Kidney epithelial cell (primary cell): ENCODE results near the gene CD163L1. TPM values are rescaled to one million over a fixed set of nuclear protein-coding genes. Genes with fewer than 3 reads are reported as not detected.
"Not testable (repeated sequence)": the region's sequence is repeated elsewhere in the genome, so short reads cannot be mapped to it uniquely, and the experiment has no call there.

ENCODE experiments used
- DNase-seq: peaks from one replicate; pipeline ENCODE4 v3.0.0-alpha.2; 2010; ENCODE audit warnings: low read depth
- H3K27me3 ChIP-seq: 2 replicates; pipeline ENCODE4 v1.6.0; 2011; ENCODE audit warnings: low read length; ENCODE audit not compliant: control insufficient read depth, insufficient read depth
- H3K36me3 ChIP-seq: 2 replicates; pipeline ENCODE4 v1.5.1; 2011; ENCODE audit warnings: low read length; ENCODE audit not compliant: control insufficient read depth, insufficient read depth
- H3K4me3 ChIP-seq: 2 replicates; pipeline ENCODE4 v1.5.1; 2011; ENCODE audit warnings: low read depth, mild to moderate bottlenecking, control low read depth, low read length
- total RNA-seq: library from RNA; depleted of rRNA; stranded (reverse); fragments of >200 nt; gene quantifications from 2 replicates; pipeline ENCODE4 v1.2.3, GENCODE V29; 2015
- TF ChIP-seq, protein P1 (sequence below): IDR thresholded peaks from 2 replicates; pipeline ENCODE4 v1.5.1; 2011; ENCODE audit warnings: mild to moderate bottlenecking, moderate library complexity, low read length, control low read depth, inconsistent platforms; ENCODE audit not compliant: insufficient read depth, poor library complexity, severe bottlenecking

Gene CD163L1
- total RNA-seq, 1 donor from 2014 or later: 0.08 TPM

DNA sequence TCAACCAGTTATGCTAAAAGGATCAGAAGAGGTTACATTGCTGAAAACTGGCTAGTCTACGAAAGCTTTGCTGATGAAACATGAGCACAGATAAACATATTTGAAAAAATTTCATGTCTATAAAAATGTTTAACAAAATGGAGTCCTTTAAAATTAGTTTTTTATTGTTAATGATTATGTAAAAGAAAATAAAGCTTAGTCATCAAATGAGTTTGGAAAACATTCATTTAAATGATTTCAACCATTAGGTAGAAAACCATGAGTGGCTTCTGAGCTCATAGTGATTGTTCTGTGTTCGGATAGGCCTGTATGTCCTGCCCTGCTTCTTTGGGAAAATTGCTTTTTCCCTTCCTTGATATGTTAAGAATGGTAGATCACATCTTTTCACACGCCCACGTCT is 584 bp upstream of the CD163L1 start:
- no peaks in the 10 kb centered on the region for H3K36me3 ChIP-seq
- TF ChIP-seq, protein P1, sequence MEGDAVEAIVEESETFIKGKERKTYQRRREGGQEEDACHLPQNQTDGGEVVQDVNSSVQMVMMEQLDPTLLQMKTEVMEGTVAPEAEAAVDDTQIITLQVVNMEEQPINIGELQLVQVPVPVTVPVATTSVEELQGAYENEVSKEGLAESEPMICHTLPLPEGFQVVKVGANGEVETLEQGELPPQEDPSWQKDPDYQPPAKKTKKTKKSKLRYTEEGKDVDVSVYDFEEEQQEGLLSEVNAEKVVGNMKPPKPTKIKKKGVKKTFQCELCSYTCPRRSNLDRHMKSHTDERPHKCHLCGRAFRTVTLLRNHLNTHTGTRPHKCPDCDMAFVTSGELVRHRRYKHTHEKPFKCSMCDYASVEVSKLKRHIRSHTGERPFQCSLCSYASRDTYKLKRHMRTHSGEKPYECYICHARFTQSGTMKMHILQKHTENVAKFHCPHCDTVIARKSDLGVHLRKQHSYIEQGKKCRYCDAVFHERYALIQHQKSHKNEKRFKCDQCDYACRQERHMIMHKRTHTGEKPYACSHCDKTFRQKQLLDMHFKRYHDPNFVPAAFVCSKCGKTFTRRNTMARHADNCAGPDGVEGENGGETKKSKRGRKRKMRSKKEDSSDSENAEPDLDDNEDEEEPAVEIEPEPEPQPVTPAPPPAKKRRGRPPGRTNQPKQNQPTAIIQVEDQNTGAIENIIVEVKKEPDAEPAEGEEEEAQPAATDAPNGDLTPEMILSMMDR: no peak
- H3K4me3 ChIP-seq: no peak overlapping the region
- H3K27me3 ChIP-seq: no peaks in the 10 kb centered on the region
- no peak for DNase-seq

DNA sequence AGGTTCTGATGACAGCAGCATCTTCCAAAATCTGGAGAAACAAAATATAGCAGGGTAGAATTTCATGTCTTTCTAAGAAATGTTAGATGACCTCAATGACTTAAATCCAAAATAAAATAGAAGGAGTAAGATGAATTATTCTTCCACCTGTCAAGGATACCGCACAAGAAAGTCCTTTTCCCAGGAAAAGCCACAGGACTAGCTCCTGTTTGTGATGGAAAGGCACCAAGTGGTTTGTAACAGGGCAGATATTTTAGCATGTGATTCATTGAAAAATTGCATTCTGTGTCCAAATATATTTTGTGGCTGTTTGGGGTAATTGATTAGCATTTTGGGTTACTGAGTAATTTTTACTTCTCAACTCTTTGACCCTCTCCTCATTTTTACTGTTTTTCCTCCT is 2.7 kb downstream of the CD163L1 start:
- H3K27me3 ChIP-seq: no peaks in the 10 kb centered on the region
- no peaks in the 10 kb centered on the region for H3K36me3 ChIP-seq
- no peak for DNase-seq
- TF ChIP-seq, protein P1: no peak
- H3K4me3 ChIP-seq: no peak overlapping the region

DNA sequence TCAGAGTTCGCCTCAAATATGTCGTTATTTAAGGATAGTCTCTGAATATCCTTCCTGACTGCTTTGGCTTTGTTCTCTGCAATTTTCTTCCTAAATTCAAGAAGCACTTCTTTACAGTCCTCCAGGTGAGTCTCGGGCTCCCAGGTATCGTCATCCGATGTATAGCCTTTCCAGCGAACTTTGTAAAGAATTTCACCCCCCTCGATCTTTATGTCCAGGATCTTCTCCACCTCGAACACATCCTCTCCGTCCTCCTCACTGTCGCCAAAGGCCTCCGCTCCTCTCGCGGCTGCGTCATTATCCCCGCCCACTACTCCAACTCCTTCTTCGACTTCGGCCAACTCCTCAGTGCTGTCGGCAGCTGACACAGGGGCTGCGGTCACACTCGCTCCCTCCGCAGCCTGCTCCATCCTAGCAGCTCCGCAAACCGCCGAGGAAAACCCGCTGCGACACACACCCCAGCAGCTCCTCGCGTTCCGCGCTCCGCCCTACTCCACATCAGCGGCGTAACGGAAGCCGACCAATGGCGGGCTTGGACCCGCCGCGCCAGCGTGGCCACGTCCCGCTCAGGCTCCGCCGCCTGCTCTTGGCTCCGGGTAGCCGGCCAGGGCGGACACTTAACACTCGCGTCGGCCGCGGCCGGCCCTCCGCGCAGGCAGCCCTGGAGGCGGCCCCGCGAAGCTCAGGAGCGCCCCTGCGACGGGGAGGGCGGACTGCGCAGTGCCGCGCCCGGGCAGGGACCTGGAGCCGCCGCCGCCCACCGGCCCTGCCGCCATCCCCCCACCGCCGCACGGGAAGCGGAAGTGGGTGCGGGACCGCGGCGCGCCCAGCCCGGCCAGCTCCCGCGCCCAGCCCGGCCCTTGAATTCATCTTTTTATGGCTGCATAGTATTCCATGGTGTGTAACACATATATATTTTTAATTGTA is 4.1 kb downstream of the CD163L1 start:
- Histone ChIP-seq H3K27me3 (no peaks in the 10 kb centered on the region), H3K36me3 (no peaks in the 10 kb centered on the region), H3K4me3 (peak overlapping the region; percentile 50)
- DNase-seq: no peak
- TF ChIP-seq, protein P1: no peak

- H3K36me3 ChIP-seq, DNase-seq, H3K27me3 ChIP-seq, H3K4me3 ChIP-seq: not testable (repeated sequence)
Observed at GRCh38 chr12:7438291-7438995, 5.5 kb downstream of the CD163L1 start.

- not testable (repeated sequence) for H3K27me3 ChIP-seq, H3K36me3 ChIP-seq, DNase-seq, H3K4me3 ChIP-seq
Observed at GRCh38 chr12:7437494-7437893, 6.5 kb downstream of the CD163L1 start.

DNA sequence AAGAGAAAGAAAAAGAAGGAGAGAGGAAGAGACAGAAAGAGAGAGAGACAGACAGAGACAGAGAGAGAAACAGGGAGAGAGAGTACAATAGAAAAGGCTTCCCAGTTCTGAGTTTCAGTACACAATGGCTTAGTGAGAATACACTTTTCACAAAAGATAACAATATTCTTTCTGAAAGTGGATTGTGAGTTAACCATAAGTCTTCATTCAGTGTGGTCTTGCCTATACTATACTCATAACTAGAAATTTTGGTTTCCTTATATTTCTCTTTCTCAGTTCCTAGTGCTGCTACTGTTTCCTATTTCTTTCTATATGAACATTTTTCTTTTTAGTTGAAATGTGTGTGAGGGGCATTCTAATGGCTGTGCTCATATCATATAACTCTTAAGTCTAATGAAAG is 9.3 kb downstream of the CD163L1 start:
- TF ChIP-seq, protein P1: no peak
- H3K36me3 ChIP-seq: no peaks in the 10 kb centered on the region
- DNase-seq: no peak
- H3K27me3 ChIP-seq: no peaks in the 10 kb centered on the region
- H3K4me3 ChIP-seq: no peak overlapping the region
